KG1 (cell line): ENCODE data around the gene KCNH2.

Experiments used
- DNase-seq: peaks from one replicate; lab custom pipeline; 2025; lab: John Stamatoyannopoulos, UW

The KCNH2 gene

DNA sequence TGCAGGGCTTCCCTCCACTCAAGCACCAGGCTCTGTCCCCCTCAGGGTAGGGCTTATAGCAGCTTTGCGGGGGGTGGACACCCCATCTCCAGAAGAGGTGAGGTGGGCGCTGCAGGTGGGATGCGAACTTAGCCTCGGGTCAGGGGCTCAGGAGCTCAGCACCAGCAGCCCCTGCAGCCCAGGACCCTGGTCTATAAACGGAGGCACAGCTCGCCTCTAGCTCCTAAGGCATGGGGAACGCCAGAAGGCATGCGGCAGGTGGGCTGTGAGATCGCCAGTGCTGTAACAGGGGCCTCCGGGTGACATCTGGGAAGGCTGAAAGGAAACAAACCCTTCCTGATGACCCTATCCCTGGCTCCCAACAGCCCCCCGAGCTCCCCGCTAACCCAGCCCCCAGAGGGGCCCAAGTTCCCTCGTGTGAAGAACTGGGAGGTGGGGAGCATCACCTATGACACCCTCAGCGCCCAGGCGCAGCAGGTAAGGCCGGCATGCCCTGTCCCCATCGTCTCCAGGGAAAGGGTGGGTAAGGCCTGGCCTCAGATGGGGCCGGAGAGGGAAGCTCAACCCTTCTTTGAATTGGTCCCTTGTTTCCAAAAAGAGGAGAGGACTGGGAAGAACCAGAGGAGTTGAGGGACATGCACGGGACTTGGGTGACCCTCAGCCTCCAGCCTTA is 16.9 kb upstream of the KCNH2 start:
- DNase-seq: no peak

GRCh38 chr7:150994141-150994837 is 16.2 kb upstream of the KCNH2 start:
- peak; percentile 14 for DNase-seq

- DNase-seq: no peak
These were observed 15.4 kb upstream of the KCNH2 start for GRCh38 chr7:150993511-150993910.

- DNase-seq: no peak
These were observed 14.7 kb upstream of the KCNH2 start for GRCh38 chr7:150992833-150993302.

DNA sequence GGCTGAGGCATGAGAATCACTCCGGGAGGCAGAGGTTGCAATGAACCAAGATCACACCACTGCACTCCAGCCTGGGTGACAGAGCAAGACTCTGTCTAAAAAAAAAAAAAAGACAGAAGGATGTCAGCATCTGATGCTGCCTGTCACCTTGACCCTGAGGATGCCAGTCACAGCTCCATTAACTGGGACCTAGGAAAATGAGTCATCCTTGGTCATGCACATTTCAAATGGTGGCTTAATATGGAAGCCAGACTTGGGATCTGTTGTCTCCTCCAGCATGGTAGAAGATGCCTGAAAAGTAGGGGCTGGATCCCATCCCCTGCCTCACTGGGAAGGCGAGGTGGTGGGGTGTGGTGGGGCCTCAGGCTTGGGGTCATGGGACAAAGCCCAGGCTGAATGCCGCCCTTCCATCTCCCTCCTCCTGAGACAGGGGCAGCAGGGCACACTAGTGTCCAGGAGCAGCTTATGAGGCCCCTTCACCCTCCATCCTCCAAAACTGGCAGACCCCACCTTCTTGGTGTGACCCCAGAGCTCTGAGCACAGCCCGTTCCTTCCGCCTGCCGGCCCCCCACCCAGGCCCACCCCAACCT is 14.0 kb upstream of the KCNH2 start:
- DNase-seq: no peak

GRCh38 chr7:150990416-150991186 is 12.5 kb upstream of the KCNH2 start, which contains the start of gene NOS3:
NOS3 (plus strand) TSS chr7:150991017; CDS start chr7:150993804, 2,787 bp downstream.
- DNase-seq: no peak

DNA sequence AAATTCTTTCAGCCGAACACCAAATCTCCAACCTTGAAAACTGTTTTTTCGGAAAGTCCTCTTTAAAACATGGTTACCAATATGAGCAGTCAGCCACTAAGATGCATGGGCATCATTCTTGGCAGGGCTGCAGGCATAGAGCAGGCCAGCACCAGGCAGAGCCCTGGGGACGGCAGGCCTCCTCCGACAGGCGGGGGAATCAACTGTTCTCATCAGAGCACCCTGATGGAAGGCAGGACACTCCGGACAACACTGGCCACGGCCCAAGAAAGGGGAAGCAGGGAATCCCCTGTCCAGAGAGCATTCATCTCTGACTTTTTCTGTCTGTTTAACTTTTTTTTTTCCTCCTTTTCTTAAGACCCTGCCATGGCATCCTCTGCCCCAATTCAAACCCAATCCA is 11.3 kb upstream of the KCNH2 start:
- no peak for DNase-seq

GRCh38 chr7:150988230-150989226 is 10.4 kb upstream of the KCNH2 start:
- no peak for DNase-seq

DNA sequence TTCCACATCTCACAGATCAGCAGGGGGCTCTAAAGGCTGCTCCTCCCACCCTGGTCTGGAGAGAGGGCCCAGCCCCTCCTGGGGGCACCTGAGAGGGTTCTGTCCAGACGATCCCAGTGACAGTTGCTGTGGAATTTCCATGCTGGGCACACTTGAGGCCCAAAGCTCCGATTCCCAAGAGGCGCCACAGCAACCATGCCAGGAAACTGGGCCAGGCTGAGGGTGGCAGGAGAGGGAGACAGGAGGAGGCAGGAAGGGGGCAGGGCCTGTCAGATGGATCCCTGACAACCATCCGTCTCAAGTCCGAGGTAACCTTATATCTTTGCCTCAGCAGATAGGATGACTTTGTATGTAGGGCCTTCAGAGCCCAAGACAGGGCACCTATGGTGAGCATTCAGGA is 8.4 kb upstream of the KCNH2 start:
- DNase-seq: no peak

DNA sequence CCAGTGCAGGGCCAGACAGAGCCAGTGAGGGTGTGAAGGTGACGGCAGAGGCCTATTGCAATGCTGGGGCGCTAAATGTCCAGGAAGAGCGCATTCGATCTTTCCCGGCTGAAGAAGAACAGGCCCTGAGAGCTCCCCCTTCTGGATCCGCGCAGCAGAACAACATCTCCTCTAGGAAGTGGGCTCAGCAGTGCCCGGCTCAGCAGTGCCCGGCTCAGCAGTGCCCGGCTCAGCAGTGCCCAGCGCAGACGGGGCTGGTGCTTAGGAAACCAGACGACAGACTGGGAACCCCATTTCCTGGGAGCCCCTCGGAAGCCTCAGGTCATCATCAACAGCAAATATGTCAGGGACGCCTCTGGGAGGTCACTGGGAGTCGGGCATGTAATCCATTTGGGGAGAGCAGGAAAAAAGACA is 8.0 kb upstream of the KCNH2 start:
- no peak for DNase-seq

- peak; percentile 4 for DNase-seq
These were observed 5.8 kb upstream of the KCNH2 start for GRCh38 chr7:150983893-150984368.

GRCh38 chr7:150982351-150982750 is 4.2 kb upstream of the KCNH2 start:
- DNase-seq: no peak

DNA sequence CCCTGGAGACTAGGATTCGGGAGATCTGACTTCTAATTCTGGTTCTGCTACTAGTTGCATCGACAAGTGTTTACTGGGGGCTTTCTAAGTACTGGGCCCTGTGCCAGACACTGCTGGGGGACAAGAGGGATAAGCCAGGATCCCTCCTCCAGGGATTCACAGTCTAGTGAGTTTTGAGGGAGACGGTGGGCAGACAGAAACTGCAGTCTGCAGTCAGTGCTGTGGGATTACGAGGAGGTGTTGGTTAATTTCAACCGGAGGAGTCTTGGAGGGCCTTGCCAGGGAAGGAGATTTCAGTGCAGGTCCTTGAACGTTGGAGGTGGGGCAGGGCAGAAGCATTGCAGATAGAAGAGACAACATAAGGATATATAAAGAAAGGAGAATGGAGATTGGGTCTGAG is 3.5 kb upstream of the KCNH2 start:
- no peak for DNase-seq

GRCh38 chr7:150980663-150981062 is 2.5 kb upstream of the KCNH2 start:
- DNase-seq: no peak

DNA sequence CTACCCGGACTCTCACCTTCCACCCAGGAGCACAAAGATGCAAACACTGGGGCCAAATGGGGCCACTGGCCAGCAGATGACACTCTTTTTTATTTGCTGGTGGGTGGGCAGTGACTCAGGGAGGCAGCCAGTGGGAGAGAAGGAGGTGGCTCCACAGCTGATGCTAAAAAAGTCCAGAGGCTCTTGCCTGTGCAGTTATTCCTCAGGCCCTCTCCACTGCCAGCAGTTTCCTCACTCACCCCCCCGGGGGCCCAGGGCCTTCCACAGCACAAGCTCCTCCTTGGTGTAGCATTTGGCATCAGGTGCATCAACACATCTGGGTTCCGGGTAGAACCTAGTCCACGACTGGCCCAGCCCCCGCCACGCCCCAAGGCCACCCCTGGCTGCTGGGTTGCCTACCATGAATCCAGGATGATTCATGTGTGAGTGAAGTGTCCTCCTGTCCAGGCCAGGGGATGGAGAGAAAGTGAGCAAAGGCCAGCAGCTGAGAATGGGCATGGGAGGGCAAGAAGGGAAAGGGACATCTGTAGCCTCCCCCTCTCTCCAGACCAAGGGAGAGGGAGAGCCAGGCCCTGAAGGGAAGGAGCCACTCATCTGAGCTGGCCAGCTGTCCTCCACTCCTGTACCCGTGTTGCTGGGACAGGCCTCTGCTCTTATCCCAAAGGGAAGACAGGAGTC is 1.7 kb upstream of the KCNH2 start:
- no peak for DNase-seq

DNA sequence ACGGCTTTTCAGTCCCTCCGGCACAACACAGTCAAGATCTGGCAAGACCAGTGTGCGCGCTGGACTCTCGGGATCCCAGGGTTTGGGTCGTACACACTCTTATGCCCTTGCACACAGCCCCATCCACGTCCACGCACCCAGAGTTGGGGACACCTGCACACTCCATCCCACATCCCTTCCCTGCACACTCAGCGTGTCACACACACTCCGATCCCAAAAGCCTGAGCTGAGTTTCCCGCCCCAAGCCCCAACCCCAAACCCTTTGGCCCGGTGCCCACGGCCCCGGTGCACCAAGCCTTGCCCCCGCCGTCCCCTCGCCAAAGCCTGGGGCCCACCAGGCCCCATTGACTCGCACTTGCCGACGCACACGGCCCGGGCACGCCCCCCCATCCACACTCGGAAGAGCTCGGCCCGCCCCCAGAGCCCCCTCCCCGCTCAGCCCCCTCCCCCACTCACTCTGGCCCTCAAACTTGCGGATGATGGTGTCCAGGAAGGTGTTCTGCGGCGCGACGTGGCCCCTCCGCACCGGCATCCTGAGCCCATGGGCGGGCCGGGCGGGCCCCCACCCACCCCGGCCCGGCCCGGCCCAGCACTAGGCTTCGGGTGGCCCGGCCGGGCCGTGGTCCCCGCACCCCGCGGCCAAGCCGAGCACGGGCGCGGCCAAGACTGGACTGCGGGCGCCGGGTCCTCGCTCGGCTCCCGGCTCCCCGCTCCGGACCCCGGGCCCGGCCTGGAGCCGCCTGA is 567 bp downstream of the KCNH2 start:
- no peak for DNase-seq

DNA sequence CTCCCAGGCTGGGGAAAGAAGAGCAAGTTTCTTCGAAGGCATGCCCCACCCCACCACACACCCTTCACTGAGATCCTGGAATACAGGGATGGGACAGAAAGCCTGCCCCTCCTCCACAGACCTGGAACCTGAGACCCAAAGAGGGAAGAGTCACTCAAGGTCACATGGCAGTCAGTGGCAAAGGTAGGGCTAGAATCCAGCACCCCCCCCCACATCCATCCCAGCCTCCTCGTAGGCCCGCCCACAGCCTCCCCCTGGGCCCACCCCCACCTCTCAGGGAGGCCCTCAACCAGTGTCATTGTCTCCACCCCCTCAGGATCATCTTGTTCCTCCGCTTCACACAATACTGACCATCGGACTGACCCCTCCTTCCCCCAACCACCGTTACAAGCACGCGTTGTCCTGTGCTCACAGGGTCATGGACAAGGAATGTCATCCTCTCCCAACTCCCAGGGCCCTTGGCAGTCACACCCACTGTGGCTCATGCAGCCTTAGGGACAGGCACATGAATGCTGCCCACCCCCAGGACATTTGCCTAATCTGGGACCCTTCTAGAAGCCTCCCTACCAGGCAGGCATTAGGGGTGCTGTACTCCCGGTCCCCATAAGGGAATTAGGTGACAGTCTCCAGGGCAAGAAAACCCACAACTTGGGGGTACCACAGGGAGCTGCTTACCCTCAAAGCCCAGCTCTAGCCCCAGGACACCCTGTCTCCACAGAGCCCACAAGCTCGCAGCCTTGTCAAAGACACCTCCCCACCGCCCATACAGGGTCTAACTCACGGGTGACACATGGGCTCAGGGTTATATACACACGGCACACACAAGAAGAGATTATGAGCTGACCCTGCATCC is 1.4 kb downstream of the KCNH2 start:
- no peak for DNase-seq

GRCh38 chr7:150975536-150976319 is 2.4 kb downstream of the KCNH2 start:
- DNase-seq: no peak
